Stimulated activated CD8-positive, alpha-beta memory T cell treated with anti-CD3 and anti-CD28 coated beads, Interleukin-7, amount 100 ng/mL, for 24 hours (primary cell): Measurements from ENCODE around the gene SCN1B.

Experiments
- DNase-seq: peaks from one replicate; pipeline ENCODE4 v3.0.0-alpha.2; 2020; ENCODE audit warnings: low read depth

The SCN1B gene

DNA sequence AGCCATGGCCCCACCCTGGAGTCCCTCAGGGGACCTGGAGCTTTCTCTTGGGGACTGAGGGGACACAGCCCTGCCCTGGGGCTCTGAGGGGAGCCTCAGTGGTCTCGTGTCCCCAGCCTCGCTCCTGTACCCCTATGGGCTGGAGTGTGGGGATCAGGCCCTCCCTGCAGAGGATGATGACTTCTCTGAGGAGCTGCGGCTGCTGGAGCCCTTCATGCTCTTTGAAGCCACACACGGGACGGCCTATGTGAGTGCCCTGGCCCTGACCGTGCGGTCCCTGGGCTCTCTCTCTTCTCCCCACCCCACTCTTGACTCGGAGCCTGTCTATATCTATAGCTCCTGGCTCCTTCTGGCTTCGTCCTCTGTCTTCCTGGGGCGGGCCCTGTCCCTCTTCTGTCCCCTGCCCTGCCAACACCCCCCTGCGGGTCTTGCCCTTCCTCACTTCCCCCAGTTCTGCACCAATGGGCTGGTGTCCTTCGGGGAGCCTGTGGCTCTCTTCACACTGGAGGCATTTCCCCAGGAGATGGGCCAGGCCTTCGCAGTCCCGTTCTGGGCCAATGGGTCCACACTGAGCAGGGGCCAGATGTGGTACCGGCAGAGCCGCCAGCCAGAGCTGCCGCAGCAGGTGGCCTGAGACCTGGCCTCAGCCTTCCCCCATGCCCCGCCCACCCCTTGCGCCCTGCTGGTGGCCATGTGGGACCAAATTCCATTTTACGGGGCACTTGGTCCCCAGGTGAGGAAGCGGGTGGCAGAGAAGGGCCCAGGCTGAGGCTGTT, 44.3 kb downstream of the SCN1B start:
- DNase-seq = no peak

DNA sequence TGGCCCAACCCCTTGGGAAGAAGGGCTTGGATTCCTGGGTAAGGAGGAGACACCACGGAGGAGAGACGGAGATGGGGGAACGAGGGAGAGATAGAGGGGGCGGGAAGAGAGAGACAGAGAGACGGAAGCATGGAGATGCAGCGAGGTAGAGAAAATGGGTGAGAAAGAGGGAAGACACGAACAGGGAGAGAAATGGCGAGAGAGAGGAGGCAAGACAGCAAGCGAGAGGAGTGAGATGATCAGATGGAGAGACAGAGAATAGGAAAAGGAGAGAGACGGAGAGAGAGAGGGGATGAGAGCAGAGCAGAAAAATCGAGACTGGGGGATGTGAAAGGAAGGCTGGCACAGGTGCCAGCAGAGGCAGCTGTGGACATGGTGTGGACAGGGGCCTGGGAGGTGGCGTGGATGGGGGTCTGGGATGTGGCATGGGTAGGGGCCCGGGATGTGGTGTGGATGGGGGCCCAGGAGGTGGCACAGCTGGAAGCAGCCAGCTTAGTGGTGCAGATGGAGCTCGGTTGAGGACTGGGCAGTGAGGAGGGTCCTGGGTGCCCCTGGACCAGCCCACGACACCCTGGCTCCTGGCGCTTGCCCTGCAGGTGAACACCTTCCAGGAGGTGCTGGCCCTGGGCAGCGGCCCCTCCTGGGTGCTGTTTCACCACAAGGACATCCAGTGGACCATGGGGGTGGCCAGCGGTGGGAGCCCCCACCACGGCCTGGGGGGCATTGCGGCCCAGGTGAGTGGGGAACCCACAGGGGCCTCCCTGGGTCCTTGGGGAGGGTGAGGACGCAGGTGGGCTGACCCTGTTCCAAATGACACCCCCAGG, 45.1 kb downstream of the SCN1B start:
- DNase-seq = no peak

DNA sequence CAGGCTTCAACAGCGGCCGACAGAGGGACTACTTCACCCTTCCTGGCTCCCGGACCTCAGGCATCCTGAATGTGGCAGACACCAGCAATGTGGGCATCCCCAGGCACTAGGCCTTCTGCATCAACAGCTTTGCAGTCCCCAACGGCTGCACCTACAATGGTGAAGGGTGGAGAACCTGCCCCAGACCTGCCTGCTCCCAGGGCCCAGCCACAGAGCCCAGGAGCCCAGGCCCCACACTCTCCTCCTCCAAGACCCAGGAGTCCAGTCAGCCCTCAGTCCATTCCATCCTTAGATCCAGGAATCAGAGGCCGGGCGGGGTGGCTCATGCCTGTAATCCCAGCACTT, 45.7 kb downstream of the SCN1B start:
- no peak for DNase-seq

DNA sequence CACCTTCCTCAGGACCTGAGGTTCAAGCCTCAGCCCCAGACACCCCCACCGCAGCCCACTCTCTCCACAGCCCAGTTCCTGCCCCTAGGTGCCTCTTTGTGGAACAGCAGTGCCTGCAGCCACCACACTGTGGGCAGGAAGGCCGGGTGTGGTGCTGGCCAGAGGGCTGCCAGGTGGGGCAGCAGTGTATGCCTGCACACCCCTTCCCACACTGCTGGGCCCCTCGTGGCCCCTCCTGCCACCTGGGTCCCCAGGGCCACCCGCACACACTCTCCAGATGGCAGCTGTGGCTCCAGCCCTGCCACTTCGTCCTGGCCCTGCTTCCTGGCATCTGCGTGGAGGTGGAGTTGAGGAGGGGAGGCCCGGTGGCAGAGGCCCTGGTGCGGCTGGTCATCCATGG, 46.4 kb downstream of the SCN1B start:
- no peak for DNase-seq

DNA sequence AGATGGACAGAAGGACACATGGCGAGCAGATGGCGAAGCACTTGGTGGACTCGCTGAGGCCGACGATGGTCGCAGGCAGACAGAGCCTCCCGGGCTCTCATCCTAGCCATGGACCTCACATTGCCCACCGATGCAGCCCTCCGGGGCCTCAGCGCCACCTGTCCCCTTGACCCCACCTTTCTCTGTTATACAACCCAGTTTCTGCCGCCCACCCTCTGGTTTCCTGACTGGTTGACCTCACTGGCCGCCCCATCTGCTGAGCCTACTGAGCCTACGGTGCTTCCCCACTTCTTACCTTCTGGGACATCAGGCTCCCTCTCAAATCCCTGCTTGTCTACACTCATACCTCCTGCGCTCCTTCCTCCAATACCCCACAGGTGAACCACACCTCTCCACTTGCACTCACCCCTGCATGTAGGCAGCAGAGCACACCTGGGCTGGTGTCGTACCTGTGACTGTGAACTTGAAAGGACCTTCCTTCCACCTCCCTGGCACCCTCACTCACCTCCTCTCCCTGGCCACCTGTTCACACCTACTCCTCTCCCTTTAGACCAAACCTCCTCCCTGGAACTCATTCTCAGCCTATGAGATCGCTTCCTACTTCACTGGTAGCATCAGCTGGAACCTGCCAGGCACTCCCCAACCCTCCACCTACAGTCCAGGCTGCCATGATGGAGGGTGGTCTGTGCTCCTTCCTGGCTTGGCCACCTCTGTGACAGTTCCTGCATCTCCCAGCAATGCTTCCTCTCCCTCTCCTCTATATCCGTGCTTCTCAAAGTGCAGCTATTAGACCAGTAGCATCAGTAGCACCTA, 47.3 kb downstream of the SCN1B start:
- no peak for DNase-seq

DNA sequence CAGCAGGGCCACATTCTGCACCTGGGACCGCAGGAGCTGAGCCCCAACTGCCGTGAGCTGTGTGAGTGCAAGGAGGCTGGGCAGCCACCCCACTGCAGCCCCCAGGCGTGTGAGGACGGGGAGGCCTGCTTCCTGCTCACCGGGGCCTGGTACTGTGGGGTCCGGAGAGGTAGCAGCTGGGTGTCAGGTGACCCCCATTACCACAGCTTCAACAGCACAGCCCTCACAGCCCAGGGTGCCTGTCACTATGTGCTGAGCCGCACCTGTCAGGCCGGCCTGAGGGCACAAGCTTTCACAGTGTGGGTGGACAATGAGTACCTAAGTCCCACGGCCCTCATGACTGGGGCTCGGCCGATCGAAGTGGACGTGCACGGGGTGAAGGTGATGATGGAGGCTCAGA, 49.6 kb downstream of the SCN1B start:
- DNase-seq = no peak

DNA sequence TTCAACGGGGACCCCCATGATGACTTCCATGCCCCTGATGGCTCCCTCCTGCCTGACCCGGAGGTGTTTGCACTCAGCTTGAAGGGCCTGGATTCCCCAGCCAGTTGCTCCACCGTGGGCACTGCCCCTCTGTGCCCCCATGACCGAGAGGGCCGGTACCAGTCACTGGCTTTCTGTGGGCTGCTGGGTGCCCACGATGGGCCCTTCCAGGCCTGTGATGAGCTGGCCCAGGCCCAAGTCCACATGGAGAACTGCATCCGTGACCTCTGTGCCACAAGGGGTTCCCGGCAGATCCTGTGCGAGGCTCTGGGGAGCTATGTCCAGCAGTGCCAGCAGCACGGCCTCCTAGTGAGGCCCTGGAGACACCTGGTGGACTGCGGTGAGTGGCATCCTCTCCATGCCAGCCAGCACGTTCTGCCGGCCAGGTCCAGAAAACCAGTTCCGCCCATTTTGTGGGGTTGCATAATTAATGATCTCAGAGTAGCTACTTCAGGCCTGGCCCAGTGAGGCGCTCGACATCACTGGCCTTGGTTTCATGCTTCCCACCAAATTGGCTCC, 50.4 kb downstream of the SCN1B start:
- no peak for DNase-seq

DNA sequence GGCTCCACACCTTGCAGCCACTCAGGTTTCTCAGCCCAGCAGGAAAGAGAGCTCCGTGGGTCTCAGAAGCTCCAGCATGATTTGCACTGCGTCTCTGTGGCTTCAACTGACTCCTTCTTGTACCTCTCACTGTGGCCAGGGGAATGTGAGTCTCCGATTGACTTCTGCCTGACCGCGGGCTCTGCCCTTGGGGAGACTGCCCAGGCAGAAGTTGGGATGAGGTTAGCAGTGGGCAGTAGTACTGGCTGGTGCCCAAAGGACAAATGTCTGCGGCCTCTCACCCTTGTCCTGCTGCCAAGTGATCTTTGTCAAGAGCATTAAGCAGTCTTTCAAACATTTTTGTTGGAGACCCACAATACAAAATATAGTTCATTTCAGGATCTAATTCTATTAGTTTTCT, 50.9 kb downstream of the SCN1B start:
- DNase-seq = no peak

DNA sequence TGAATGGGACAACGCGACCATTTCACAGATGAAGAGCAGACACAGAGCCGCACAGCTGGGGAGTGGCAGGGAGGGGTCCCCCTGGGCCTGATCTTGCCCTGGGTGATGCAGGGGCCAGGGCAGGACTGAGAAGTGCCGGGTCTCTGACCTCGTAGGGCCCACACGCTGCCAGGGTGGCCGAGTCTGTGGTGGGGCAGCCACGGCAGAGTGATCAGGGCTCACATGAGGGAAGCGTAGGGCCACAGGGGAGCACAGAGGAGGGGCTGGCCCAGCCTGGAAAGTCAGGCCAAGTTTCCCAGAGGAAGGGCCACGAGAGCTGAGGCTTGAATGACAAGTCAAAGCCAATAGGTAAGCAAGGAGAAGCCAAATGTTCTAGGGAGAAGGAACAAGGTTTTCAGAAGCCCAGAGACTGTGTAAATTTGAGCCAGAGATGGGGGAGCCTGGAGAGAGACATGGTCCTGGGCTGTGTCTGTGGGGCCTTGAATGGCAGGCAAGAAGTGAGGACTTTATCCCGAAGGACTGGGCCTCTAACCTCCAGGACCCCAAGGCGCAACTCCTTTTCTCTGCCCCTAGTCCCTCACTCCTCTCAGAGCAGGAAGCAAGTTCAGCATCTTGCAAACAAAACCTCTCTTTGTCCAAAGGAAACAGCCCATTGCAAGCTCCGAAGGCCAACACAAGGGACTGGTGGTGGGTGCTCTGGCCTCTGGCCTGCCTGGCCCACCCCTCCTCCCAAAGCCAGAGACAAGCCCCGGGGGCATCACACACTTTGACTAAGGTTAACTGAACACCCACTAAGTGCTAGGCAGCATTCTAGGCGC, 53.6 kb downstream of the SCN1B start:
- no peak for DNase-seq

DNA sequence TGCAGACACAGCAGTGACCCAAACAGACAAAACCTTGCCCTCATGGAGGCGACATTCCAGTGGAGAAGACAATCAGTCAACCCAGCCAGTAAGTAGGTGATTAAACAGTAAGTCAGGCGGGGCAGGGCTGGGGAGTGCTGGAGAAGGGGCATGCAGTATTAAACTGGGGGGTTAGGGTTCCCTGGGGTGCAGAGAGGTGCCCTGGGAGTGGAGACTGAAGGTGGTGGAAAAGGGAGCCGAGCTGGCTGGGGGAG, 54.2 kb downstream of the SCN1B start:
- no peak for DNase-seq

DNA sequence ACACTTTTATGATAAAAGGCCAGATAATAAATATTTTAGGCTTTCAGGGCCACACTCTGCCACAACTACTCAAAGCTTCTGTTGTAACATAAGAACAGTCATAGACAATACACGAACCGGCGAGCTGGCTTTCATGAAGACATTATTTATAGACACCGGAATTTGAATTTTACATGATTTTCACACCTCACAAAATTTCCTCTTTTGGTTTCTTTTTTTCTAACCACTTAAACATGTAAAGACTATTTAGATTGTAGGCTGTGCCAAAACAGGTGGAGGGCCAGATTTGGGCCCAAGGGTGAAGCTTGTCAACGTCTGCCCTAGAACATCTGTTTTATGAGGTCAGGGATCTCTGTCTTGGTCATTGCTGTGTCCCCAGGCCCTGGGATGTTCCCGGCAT, 55.7 kb downstream of the SCN1B start:
- no peak for DNase-seq

DNA sequence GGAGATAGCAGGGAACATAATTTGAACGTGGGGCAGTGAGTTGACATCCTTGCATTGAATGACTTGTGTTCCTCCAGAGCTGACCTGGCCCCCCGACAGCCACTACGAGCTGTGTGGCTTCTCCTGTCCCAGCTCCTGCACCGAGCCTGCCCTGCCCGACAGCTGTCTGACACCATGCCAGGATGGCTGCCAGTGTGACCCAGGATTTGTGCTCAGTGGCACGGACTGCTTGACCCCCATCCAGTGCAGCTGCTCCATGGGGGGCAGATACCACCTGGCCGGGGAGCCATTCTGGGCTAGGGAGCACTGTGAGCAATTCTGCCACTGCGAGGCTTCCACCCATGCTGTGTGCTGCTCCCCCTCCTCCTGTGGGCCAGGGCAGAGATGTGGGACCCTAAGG, 56.2 kb downstream of the SCN1B start:
- no peak for DNase-seq

DNA sequence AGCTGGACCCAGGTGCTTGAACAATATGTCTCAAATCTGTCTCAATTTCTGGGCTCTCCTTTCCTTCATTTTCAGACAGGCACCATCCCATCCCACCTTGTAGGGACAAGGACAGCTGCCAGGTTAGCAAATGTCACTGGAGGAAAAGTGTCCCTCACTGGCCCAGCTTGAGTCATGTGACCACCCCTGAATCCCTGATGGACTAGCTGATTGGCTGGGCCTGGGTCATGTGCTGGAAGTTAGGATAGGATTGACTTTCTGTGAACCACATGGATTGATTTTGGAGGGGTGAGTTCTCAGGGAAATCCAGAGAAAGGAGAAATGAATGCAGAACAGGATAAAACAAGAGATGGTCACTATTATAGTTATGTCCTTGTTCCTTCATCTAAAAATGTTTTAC, 57.1 kb downstream of the SCN1B start:
- no peak for DNase-seq

DNA sequence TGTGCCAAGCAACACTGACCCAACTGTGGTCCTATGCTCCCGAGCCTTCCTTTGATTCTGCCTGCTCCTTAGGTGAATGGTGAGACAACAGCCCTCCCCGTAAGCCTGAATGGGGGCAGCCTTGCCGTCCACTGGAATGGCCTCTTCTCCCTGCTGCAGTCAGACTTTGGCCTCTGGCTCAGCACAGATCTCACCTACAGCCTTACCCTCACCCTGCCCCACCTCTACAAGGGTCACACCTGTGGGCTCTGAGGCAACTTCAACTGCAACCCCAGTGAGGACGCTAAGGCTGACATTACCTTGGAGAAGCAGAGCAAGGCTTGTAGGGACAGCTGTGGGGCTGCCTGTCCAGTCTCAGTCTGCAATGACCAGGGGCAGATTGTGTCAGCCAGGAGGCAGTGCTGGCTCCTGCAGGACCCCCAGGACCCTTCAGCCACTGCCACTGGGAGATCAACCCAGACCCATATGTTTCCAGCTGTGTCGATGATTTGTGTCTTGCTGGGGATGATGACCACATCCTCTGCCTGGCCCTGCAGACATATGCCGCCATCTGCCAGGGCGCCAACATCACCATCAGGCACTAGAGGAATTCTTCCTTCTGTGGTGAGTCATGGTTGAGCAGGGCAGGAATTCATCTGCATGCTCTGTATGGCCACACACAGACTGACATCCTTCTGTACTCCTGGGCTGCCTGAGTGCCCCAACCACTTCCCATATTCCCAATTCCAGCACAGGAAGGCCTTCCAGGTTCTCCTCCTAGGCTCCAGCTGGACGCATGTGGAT, 58.1 kb downstream of the SCN1B start:
- DNase-seq = no peak

DNA sequence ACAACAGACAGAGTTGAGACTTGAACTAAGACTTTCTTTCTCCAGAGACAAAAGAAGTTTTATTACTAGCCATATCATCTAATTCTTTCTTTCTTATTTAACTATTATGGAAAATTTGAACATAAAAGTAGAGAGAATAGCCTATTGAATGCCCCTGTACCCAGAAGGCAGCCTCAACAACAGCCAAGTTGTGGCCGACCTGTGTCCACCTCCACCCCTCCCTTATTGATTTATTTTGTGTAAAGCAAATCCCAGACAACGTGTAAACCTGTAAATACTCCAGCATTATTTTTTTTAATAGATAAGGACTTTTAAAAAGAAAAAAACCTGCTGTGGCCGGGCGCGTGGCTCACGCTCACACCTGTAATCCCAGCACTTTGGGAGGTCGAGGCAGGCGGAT, 59.3 kb downstream of the SCN1B start:
- DNase-seq = no peak
